GM19395 (cell line): ENCODE measurements around the gene MYO18B.

Experiments
- ATAC-seq: cut with Tn5 transposase; IDR thresholded peaks from one replicate; pipeline ENCODE4 v1.9.1; 2021; ENCODE audit warnings: mild to moderate bottlenecking, moderate library complexity; ENCODE audit not compliant: unreplicated experiment

The MYO18B gene

GRCh38 chr22:25770333-25770732 is 28.3 kb downstream of the MYO18B start:
- ATAC-seq: no peak

GRCh38 chr22:25772288-25772687 is 30.3 kb downstream of the MYO18B start:
- no peak for ATAC-seq

DNA sequence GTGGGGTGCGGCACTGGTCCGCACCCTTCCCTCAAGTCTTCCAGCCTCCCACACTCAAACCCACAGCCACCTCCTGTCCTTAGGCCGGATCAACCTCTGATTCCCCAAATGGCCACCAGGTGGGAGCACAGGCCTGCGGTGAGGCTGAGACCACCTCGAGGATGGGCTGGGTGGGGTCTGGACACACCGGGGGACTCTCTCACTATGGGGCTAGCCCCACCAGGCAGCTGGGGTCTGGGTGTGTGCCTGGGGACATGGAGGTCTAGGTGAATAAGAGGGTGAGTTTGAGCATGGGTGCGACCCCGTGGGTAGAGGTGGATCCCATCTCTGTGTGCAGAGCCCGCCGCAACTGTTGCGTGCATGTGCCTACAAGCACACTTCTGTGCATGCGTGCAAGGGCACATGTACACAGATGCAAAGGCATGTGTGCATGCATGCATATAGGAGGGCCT is 32.6 kb downstream of the MYO18B start:
- no peak for ATAC-seq

DNA sequence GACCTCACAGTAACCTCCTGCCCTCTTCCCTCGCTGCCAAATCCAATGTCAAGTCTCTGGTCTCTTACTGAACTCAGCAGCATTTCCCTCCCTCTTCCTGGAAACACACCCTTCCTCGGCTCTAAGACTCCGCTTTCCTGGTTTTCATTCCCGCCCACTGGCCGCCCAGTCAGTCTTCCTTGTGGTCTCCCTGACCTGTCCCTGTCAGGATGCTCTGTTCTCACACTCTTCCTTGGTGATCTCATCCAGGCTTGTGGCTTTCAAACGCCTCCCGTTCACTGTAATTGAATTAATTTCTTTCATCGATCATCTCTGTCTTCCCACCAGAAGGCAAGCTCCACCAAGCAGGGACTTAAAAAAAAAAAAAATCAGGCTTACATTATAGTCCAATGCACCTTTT is 33.5 kb downstream of the MYO18B start:
- ATAC-seq: no peak

DNA sequence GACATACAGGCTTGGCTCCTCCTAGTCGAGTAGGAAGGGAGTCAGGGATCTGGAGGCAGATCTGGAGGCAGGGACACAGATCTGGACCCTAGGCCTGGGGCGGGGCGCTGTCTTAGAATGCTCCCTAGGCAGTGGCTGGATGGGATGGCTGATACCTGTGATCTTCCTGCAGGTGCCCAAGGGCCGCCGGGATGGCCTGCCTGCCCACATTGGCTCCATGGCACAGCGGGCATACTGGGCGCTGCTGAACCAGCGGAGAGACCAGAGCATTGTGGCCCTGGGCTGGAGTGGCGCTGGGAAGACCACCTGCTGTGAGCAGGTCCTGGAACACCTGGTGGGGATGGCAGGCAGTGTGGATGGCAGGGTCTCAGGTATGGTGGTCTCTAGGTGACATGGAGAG is 35.4 kb downstream of the MYO18B start:
- no peak for ATAC-seq

- no peak for ATAC-seq
Measured at GRCh38 chr22:25777870-25778269, 35.9 kb downstream of the MYO18B start.

- no peak for ATAC-seq
Measured at GRCh38 chr22:25779426-25779825, 37.4 kb downstream of the MYO18B start.

DNA sequence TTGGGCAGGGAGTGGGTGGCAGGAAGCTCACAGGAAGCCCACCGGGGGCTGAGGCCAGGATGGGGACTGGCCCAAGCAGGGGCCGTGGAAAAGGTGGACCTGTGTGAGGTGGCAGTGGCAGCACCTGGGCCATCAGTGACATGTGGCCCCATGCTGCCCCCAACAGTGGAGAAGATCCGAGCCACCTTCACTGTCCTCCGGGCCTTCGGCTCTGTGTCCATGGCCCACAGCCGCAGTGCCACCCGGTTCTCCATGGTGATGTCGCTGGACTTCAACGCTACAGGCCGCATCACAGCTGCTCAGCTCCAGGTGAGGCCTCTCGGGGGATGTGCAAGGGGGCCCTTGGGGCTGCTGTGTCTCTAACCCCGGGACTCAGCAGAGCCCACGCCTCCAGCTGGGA is 37.9 kb downstream of the MYO18B start:
- ATAC-seq: no peak

GRCh38 chr22:25780673-25781072 is 38.7 kb downstream of the MYO18B start:
- no peak for ATAC-seq

DNA sequence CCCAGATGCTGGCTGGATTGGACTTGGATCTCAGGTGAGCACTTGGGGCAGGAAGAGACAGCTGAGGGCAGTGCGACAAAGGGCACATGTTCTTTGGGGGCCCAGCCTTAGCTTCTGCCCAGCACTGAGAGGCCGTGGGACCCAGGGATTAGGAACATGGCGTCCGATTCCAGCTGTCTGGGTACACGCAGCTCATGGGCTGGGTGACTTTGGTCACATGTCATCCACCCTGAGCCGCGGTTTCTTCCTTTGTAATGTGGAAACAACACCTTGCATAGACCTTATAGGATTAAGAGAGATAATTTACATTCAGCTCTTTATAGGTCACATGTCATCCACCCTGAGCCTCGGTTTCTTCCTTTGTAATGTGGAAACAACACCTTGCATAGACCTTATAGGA is 39.8 kb downstream of the MYO18B start:
- ATAC-seq: no peak

GRCh38 chr22:25782831-25783230 is 40.8 kb downstream of the MYO18B start:
- ATAC-seq: no peak

GRCh38 chr22:25783856-25784255 is 41.9 kb downstream of the MYO18B start:
- no peak for ATAC-seq

- no peak for ATAC-seq
Measured at GRCh38 chr22:25786165-25786564, 44.2 kb downstream of the MYO18B start.

- no peak for ATAC-seq
Measured at GRCh38 chr22:25791556-25791955, 49.6 kb downstream of the MYO18B start.

GRCh38 chr22:25795478-25795877 is 53.5 kb downstream of the MYO18B start:
- no peak for ATAC-seq

DNA sequence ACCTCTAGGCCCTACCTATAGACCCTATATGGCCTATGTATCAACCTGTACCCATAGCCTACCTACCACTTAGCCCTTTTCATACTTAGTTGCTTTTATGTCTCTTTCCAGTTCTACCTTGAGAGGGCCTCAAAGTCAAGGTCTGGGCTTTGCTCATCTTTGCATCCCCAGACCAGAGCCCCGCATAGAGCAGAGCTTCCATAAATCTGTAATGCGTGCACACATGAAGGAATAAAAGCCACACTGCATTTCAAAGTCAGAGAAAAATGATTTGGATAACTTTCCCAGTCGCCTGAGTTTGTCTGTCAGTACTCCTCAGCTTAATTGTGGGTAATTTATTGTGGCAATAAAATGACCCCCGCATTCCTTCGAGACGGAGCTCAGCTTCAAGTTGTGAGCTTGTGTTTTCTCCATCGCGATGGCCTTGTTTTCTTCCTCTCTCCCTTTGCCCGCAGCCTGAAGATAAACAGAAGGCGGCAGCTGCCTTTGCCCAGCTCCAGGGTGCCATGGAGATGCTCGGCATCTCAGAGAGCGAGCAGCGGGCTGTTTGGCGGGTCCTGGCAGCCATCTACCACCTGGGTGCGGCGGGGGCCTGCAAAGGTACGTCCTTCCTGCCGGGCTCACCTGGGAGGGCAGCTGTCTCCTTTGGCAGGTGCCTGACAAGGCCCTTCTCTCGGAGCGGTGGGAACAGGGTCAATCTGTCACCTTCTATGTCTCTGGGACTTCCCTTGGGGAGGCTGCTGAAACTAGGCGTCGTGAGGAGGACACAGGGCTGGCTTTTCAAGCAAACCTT is 55.7 kb downstream of the MYO18B start:
- no peak for ATAC-seq

- no peak for ATAC-seq
Measured at GRCh38 chr22:25800766-25801165, 58.8 kb downstream of the MYO18B start.

- no peak for ATAC-seq
Measured at GRCh38 chr22:25802018-25802417, 60.0 kb downstream of the MYO18B start.

GRCh38 chr22:25804676-25805075 is 62.7 kb downstream of the MYO18B start:
- ATAC-seq: no peak

GRCh38 chr22:25806579-25806978 is 64.6 kb downstream of the MYO18B start:
- no peak for ATAC-seq

DNA sequence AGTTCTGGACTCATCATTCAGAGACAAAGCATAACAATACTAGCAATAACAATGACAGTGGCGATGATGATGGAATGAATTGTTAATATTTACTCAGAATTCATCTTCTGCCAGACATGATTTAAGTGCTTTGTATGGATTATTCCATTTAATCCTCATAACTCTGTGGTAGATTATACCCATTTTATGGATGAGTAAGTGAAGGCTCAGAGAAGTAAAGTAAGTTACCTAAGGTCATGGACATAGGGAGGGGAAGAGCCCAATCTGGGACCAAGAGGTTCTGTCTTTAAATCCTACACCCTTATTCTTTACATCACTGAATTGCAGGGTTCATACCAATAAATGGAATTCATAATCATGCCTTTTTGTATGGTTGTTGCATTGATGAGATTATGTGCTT is 72.7 kb downstream of the MYO18B start:
- ATAC-seq: no peak

GRCh38 chr22:25815561-25815960 is 73.6 kb downstream of the MYO18B start:
- no peak for ATAC-seq

DNA sequence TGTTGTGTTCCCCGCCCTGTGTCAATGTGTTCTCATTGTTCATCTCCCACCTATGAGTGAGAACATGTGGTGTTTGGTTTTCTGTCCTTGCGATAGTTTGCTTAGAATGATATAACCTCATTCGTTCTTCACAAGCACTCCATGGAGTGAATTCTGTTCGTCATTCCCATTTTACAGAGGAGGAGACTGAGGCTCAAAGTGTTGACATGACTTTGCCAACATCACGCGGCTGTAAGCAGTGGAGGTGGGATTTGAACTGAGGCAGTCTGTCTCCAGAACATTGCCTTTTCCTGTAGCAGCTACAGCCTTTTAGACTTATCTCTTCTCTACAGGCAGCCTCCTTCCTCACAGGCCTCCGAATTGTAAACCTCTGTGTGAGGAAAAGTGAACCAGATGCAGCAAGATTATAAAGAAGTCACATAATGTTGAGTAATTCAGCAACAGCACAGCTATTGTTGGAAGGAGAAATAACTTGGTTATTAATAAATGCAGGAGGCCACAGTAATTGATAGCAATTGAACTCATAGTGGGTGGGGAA is 74.6 kb downstream of the MYO18B start:
- ATAC-seq: no peak
